Neuronal stem cell (in vitro differentiated cells): Measurements from ENCODE around the gene MGAT4B.

Experiments used
- DNase-seq: peaks from one replicate; pipeline ENCODE4 v3.0.0-alpha.2; 2013; ENCODE audit warnings: low spot score
- H2AFZ ChIP-seq: one replicate; pipeline ENCODE4 v1.6.1; 2013; ENCODE audit warnings: mild to moderate bottlenecking, low read length, inconsistent platforms
- H2AK5ac ChIP-seq: 2 replicates; pipeline ENCODE4 v1.6.1; 2013; ENCODE audit warnings: low read depth, mild to moderate bottlenecking, inconsistent platforms, low read length, moderate library complexity, mixed read lengths
- H2BK120ac ChIP-seq: 2 replicates; pipeline ENCODE4 v1.6.1; 2013; ENCODE audit warnings: low read depth, mild to moderate bottlenecking, inconsistent platforms, low read length, moderate library complexity, mixed read lengths
- H2BK12ac ChIP-seq: one replicate; pipeline ENCODE4 v1.6.1; 2013; ENCODE audit warnings: low read length, inconsistent platforms
- H2BK15ac ChIP-seq: 2 replicates; pipeline ENCODE4 v1.6.1; 2013; ENCODE audit warnings: mild to moderate bottlenecking, low read length, inconsistent platforms, mixed read lengths
- H2BK5ac ChIP-seq: one replicate; pipeline ENCODE4 v1.6.1; 2013; ENCODE audit warnings: inconsistent platforms, mild to moderate bottlenecking, low read length, moderate library complexity
- H3K14ac ChIP-seq: one replicate; pipeline ENCODE4 v1.6.1; 2013; ENCODE audit warnings: low read length, inconsistent platforms
- H3K18ac ChIP-seq: 2 replicates; pipeline ENCODE4 v1.6.1; 2013; ENCODE audit warnings: low read length, inconsistent platforms
- H3K23ac ChIP-seq: 2 replicates; pipeline ENCODE4 v1.6.1; 2013; ENCODE audit warnings: low read depth, mild to moderate bottlenecking, mixed read lengths, low read length, inconsistent platforms; ENCODE audit not compliant: poor library complexity
- H3K27ac ChIP-seq: replicated peaks from 3 replicates; pipeline ENCODE4 v1.5.1; 2013; ENCODE audit warnings: low read length, inconsistent platforms
- H3K27me3 ChIP-seq, 3 experiments: 2 replicates each; pipeline ENCODE4 v1.6.1; 2013; ENCODE audit warnings: low read length in 3 of 3, mild to moderate bottlenecking in 2 of 3, inconsistent platforms in 1 of 3, low read depth in 1 of 3, mixed read lengths in 1 of 3, moderate library complexity in 1 of 3; ENCODE audit not compliant: control insufficient read depth in 3 of 3, insufficient read depth in 3 of 3
- H3K36me3 ChIP-seq, 2 donors: replicated peaks in 1 of 2; 2 replicates each; pipeline ENCODE4 v1.6.1; 2013; ENCODE audit warnings: low read length in 2 of 2; ENCODE audit not compliant: control insufficient read depth in 2 of 2, insufficient read depth in 2 of 2
- H3K4ac ChIP-seq: 2 replicates; pipeline ENCODE4 v1.6.1; 2013; ENCODE audit warnings: inconsistent platforms, mild to moderate bottlenecking, low read length, moderate library complexity
- H3K4me1 ChIP-seq, 2 donors: 1 replicate in 1 of 2; 2 replicates in 1 of 2; pipeline ENCODE4 v1.6.1; 2013; ENCODE audit warnings: low read length in 2 of 2, low read depth in 1 of 2; ENCODE audit not compliant: control insufficient read depth in 2 of 2, insufficient read depth in 1 of 2
- H3K4me2 ChIP-seq: one replicate; pipeline ENCODE4 v1.6.1; 2013; ENCODE audit warnings: mild to moderate bottlenecking, low read length, inconsistent platforms; ENCODE audit not compliant: insufficient read depth, poor library complexity, severe bottlenecking
- H3K4me3 ChIP-seq, 2 donors: 2 replicates each; pipeline ENCODE4 v1.5.1; 2013; ENCODE audit warnings: low read length in 2 of 2, mild to moderate bottlenecking in 2 of 2, inconsistent platforms in 1 of 2, moderate library complexity in 1 of 2
- H3K79me1 ChIP-seq: one replicate; pipeline ENCODE4 v1.6.1; 2013; ENCODE audit warnings: low read depth, mild to moderate bottlenecking, inconsistent platforms, low read length, moderate library complexity
- H3K9ac ChIP-seq: one replicate; pipeline ENCODE4 v1.6.1; 2013; ENCODE audit warnings: mild to moderate bottlenecking, low read depth, low read length, inconsistent platforms; ENCODE audit not compliant: poor library complexity
- H3K9me3 ChIP-seq, 2 donors: replicated peaks in 1 of 2; 2 replicates each; pipeline versions ENCODE3 to v1.6.1; 2013; ENCODE audit warnings: low read length in 2 of 2, mild to moderate bottlenecking in 2 of 2, inconsistent platforms in 1 of 2, low read depth in 1 of 2, mixed read lengths in 1 of 2, moderate library complexity in 1 of 2; ENCODE audit not compliant: control insufficient read depth in 2 of 2, insufficient read depth in 1 of 2
- H4K8ac ChIP-seq: one replicate; pipeline ENCODE4 v1.6.1; 2013; ENCODE audit warnings: low read depth, mild to moderate bottlenecking, inconsistent platforms, low read length, moderate library complexity
- H4K91ac ChIP-seq: one replicate; pipeline ENCODE4 v1.6.1; 2013; ENCODE audit warnings: low read length, low read depth, mild to moderate bottlenecking, inconsistent platforms; ENCODE audit not compliant: poor library complexity
- WGBS, 2 donors: extraction: QIAGEN DNeasy Blood & Tissue Kit; methylation state at CpG; one replicate each; pipeline ENCODE4 v1.1.7; 2013; ENCODE audit warnings: missing lambda C conversion rate in 2 of 2, mixed read lengths in 1 of 2; ENCODE audit not compliant: insufficient read length in 2 of 2, insufficient replicate concordance in 1 of 2; ENCODE audit errors: extremely low coverage in 2 of 2; 5-methylcytosine and 5-hydroxymethylcytosine counted together

Gene MGAT4B

GRCh38 chr5:179814090-179814489, 7.4 kb upstream of the MGAT4B start:
- Histone ChIP-seq H3K36me3 (peaks cover 11 to 45% of the 10 kb centered on the region in 2 donors), H3K4me1 (peaks cover 7 to 13% of the 10 kb centered on the region in 2 donors)
- WGBS, 2 donors: no CpG with 5 or more reads among the region's 3 CpGs

GRCh38 chr5:179812997-179813607, 6.4 kb upstream of the MGAT4B start:
- WGBS, 2 donors: no CpG with 5 or more reads among the region's 5 CpGs
- Histone ChIP-seq H3K4me2 (no peak overlapping the region), H2AK5ac (no peak overlapping the region), H3K27me3 (peaks cover 0 to 4% (median 0%) of the 10 kb centered on the region in 3 experiments), H3K9me3 (peaks cover 2 to 4% of the 10 kb centered on the region in 2 donors), H3K9ac (no peak overlapping the region), H3K23ac (no peak overlapping the region), H2BK5ac (no peak overlapping the region), H2BK15ac (no peak overlapping the region), H3K4ac (no peak overlapping the region), H3K27ac (no peak overlapping the region), H3K14ac (no peak overlapping the region), H3K4me3 (no peak overlapping the region), H3K79me1 (no peaks in the 10 kb centered on the region), H2BK120ac (no peak overlapping the region), H4K91ac (no peak overlapping the region), H4K8ac (no peak overlapping the region), H2BK12ac (no peak overlapping the region), H3K36me3 (peaks cover 11 to 45% of the 10 kb centered on the region in 2 donors), H3K4me1 (peaks cover 0 to 5% of the 10 kb centered on the region in 2 donors), H3K18ac (no peak overlapping the region), H2AFZ (no peak overlapping the region)
- no peak for DNase-seq

More at GRCh38 chr5:179814090-179814489, 7.4 kb upstream of the MGAT4B start:
- Histone ChIP-seq H4K91ac (no peak overlapping the region), H2AFZ (no peak overlapping the region), H3K9me3 (peaks cover 2 to 4% of the 10 kb centered on the region in 2 donors), H3K27ac (no peak overlapping the region), H3K4ac (no peak overlapping the region), H3K4me2 (no peak overlapping the region), H2BK5ac (no peak overlapping the region), H2AK5ac (no peak overlapping the region), H3K27me3 (peaks cover 0 to 4% (median 0%) of the 10 kb centered on the region in 3 experiments), H3K79me1 (peaks cover 3% of the 10 kb centered on the region), H4K8ac (no peak overlapping the region), H3K14ac (no peak overlapping the region), H2BK15ac (no peak overlapping the region), H3K23ac (no peak overlapping the region), H3K18ac (no peak overlapping the region), H3K4me3 (no peak overlapping the region), H3K9ac (no peak overlapping the region), H2BK12ac (no peak overlapping the region), H2BK120ac (no peak overlapping the region)
- no peak for DNase-seq

- H3K4me3 ChIP-seq: peak overlapping the region in 1 of 2 donors; percentile 48
- no peak overlapping the region for H2AK5ac ChIP-seq
- no peaks in the 10 kb centered on the region for H3K79me1 ChIP-seq
- no peak overlapping the region for H3K23ac ChIP-seq
- H2AFZ ChIP-seq: no peak overlapping the region
- no peak overlapping the region for H2BK12ac ChIP-seq
- no CpG with 5 or more reads among the region's 27 CpGs for WGBS, 2 donors
- H3K14ac ChIP-seq: no peak overlapping the region
- DNase-seq: no peak
- H3K9ac ChIP-seq: no peak overlapping the region
- H2BK120ac ChIP-seq: no peak overlapping the region
- peaks cover 0 to 3% of the 10 kb centered on the region in 2 donors for H3K4me1 ChIP-seq
- peaks cover 11 to 45% of the 10 kb centered on the region in 2 donors for H3K36me3 ChIP-seq
- H3K4ac ChIP-seq: no peak overlapping the region
- no peak overlapping the region for H2BK15ac ChIP-seq
- no peak overlapping the region for H4K8ac ChIP-seq
- H3K9me3 ChIP-seq: peaks cover 2 to 4% of the 10 kb centered on the region in 2 donors
- peak overlapping the region; percentile 19 for H3K18ac ChIP-seq
- peaks cover 0 to 4% (median 0%) of the 10 kb centered on the region in 3 experiments for H3K27me3 ChIP-seq
- no peak overlapping the region for H2BK5ac ChIP-seq
- no peak overlapping the region for H4K91ac ChIP-seq
- no peak overlapping the region for H3K4me2 ChIP-seq
- H3K27ac ChIP-seq: no peak overlapping the region
These were observed 5.6 kb upstream of the MGAT4B start for GRCh38 chr5:179812135-179812825.

- peak overlapping the region; percentile 100 for H2AK5ac ChIP-seq
- peaks cover 14 to 27% of the 10 kb centered on the region in 2 donors for H3K4me1 ChIP-seq
- H3K27me3 ChIP-seq: no peaks in the 10 kb centered on the region
- no peak overlapping the region for H2BK5ac ChIP-seq
- H4K8ac ChIP-seq: peak overlapping the region; percentile 48
- H3K36me3 ChIP-seq: peaks cover 4 to 18% of the 10 kb centered on the region in 2 donors
- no peak overlapping the region for H2BK120ac ChIP-seq
- DNase-seq: no peak
- H3K4me2 ChIP-seq: peak overlapping the region; percentile 89
- H3K79me1 ChIP-seq: peaks cover 8% of the 10 kb centered on the region
- H4K91ac ChIP-seq: no peak overlapping the region
- no CpG with 5 or more reads among the region's 65 CpGs for WGBS, 2 donors
- peak overlapping the region; percentile 92 for H3K9ac ChIP-seq
- H3K27ac ChIP-seq: no peak overlapping the region
- H2AFZ ChIP-seq: peak overlapping the region; percentile 96
- H3K18ac ChIP-seq: peak overlapping the region; percentile 98
- H3K4ac ChIP-seq: peak overlapping the region; percentile 11
- H2BK12ac ChIP-seq: peak overlapping the region; percentile 94
- no peak overlapping the region for H2BK15ac ChIP-seq
- peak overlapping the region; percentile 89 for H3K23ac ChIP-seq
- peak overlapping the region; percentile 47 for H3K14ac ChIP-seq
- H3K4me3 ChIP-seq: peak overlapping the region; percentile 94 to 98
- H3K9me3 ChIP-seq: peaks cover 0 to 2% of the 10 kb centered on the region in 2 donors
These were observed 977 bp downstream of the MGAT4B start for GRCh38 chr5:179805529-179806249.
